Stimulated activated naive CD4-positive, alpha-beta T cell (primary cell): ENCODE measurements around the gene ZNRF2.
"Not testable (repeated sequence)": the region's sequence is repeated elsewhere in the genome, so short reads cannot be mapped to it uniquely, and the experiment has no call there.

ENCODE experiments used
- DNase-seq, 6 experiments: peaks; one replicate each; lab custom pipeline; 2025; lab: John Stamatoyannopoulos, UW

The ZNRF2 gene

GRCh38 chr7:30290317-30290716 lies 5.9 kb downstream of the ZNRF2 start:
- not testable (repeated sequence) for DNase-seq

- not testable (repeated sequence) for DNase-seq
These were observed 8.1 kb downstream of the ZNRF2 start for GRCh38 chr7:30292416-30293038.

- DNase-seq: not testable (repeated sequence)
These were observed 11.9 kb downstream of the ZNRF2 start for GRCh38 chr7:30296304-30296703.

GRCh38 chr7:30297499-30297898 lies 13.1 kb downstream of the ZNRF2 start:
- not testable (repeated sequence) for DNase-seq

GRCh38 chr7:30298409-30298808 lies 14.0 kb downstream of the ZNRF2 start:
- DNase-seq: not testable (repeated sequence)

- DNase-seq: no peak
These were observed 17.4 kb downstream of the ZNRF2 start for GRCh38 chr7:30301751-30302150.

GRCh38 chr7:30302656-30303311 lies 18.4 kb downstream of the ZNRF2 start:
- DNase-seq: no peak

- no peak for DNase-seq
These were observed 19.1 kb downstream of the ZNRF2 start for GRCh38 chr7:30303312-30304039.

GRCh38 chr7:30304177-30304884 lies 19.9 kb downstream of the ZNRF2 start:
- no peak for DNase-seq

- DNase-seq: no peak
These were observed 22.6 kb downstream of the ZNRF2 start for GRCh38 chr7:30306976-30307375.

- no peak for DNase-seq
These were observed 24.0 kb downstream of the ZNRF2 start for GRCh38 chr7:30308389-30308788.

- no peak for DNase-seq
These were observed 24.9 kb downstream of the ZNRF2 start for GRCh38 chr7:30309302-30309701.

- DNase-seq: no peak
These were observed 25.5 kb downstream of the ZNRF2 start for GRCh38 chr7:30309842-30310435.

GRCh38 chr7:30310674-30311362 lies 26.4 kb downstream of the ZNRF2 start:
- DNase-seq: no peak

- no peak for DNase-seq
These were observed 27.8 kb downstream of the ZNRF2 start for GRCh38 chr7:30312178-30312577.

- no peak for DNase-seq
These were observed 29.0 kb downstream of the ZNRF2 start for GRCh38 chr7:30313348-30313747.

GRCh38 chr7:30313793-30314192 lies 29.4 kb downstream of the ZNRF2 start:
- DNase-seq: no peak

- no peak for DNase-seq
These were observed 31.2 kb downstream of the ZNRF2 start for GRCh38 chr7:30315589-30315988.

GRCh38 chr7:30320392-30320791 lies 36.0 kb downstream of the ZNRF2 start:
- DNase-seq: no peak

- DNase-seq: peak in 1 of 6 experiments; percentile 2
These were observed 36.9 kb downstream of the ZNRF2 start for GRCh38 chr7:30321089-30321881.

- peak in 1 of 6 experiments; percentile 24 for DNase-seq
These were observed 37.4 kb downstream of the ZNRF2 start for GRCh38 chr7:30321882-30322192.
